Right lung (tissue), 5 donors: ENCODE measurements around the gene TAF9. TPM values are rescaled to one million over a fixed set of nuclear protein-coding genes. Genes with fewer than 3 reads are reported as not detected.
"Not testable (repeated sequence)": the region's sequence is repeated elsewhere in the genome, so short reads cannot be mapped to it uniquely, and the experiment has no call there.

ENCODE experiments used
- DNase-seq, 2 donors: peaks; one replicate each; pipeline ENCODE4 v3.0.0-alpha.2; 2013
- polyA plus RNA-seq, 5 donors: library from polyadenylated mRNA; unstranded; fragments of 120-200 nt; gene quantifications; one replicate each; pipeline versions ENCODE4 v1.2.1 to v1.2.3, GENCODE V29; 2013; ENCODE audit warnings: inconsistent platforms in 1 of 5, low replicate concordance in 1 of 5; ENCODE audit not compliant: insufficient read length in 5 of 5, insufficient read depth in 1 of 5

The TAF9 gene
- polyA plus RNA-seq, 5 donors = 50.6 to 66.3 (median 51.8) TPM

DNA sequence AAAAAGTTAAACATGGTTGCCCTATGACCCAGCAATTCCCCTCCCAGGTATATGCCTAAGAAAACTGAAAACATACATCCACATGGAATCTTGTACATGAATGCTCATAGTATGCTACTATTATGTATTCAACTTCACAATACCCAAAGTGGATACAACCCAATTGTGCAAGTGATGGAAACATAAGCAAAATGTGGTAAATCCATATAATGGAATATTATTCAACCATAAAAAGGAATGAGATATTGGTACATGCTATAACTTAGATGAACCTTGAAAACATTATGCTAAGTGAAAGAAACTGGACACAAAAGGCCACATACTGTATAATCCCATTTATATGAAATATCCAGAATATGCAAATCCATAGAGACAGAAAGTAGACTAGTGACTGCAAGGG, 18.7 kb downstream of the TAF9 start:
- DNase-seq = no peak

DNA sequence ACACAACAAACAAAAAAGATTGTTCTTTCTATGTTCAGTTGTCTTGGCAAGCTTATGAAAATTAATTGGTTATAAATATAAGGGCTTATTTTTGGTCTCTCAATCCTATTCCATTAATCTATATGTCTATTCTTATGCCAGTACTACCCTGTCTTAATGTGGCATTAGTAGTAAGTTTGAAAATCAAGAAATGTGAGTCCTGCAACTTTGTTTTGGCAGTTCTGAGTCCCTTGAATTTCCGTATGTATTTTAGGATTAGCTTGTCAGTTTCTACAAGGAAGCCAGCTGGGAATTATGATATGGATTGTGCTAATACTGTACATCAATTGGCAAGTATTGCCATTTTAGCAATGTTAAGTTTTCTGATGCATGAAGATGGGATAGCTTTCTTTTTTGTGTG, 26.2 kb downstream of the TAF9 start:
- DNase-seq = no peak

DNA sequence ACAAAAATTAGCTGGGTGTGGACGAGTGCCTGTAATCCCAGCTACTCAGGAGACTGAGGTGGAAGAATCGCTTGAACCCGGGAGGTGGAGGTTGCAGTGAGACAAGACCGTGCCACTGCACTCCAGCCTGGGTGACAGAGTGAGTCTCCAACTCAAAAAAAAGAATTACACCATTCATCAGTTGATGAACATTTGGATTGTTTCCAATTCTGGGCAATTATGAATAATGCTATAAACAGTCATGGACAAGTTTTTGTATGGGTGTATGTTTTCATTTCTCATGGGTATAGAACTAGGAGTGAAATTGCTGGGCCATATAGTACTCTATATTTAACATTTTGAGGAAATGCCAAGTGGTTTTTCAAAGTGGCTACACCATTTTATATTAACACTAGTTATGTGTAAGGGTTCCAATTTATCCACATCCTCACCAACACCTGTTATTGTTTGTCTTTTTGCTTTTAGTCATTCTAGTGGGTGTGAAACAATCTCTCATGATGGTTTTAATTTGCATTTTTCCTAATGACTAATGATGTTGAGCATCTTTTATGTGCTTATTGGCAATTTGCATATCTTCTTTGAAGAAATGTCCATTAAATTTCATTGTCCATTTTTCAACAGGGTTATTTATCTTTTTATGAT, 27.7 kb downstream of the TAF9 start:
- DNase-seq = no peak

DNA sequence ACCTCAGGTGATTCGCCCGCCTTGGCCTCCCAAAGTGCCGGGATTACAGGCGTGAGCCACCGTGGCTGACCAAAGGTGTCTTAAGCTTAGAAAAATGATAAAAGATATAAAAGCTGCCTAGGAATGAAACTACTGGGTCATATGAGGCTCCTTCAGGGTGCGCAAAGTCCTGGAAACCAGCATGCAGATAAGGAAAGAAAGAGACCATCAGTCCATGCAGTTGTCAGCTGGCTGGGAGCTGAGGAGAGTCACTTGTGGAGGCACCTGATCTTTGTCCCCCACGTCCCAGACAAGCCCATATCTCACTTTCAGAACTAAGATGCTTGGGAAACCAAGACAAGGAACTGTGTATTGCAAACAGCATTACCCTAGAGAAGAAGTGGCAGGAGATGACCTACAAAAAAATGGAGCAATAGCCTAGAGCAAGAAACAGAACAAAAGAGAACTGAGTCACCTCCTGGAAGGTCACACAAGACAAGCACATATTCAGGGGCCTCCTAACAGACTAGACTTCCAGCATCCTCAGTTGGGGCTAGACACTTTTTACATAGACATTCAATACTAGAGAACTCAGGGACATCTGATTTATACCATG, 33.9 kb downstream of the TAF9 start:
- DNase-seq = no peak

DNA sequence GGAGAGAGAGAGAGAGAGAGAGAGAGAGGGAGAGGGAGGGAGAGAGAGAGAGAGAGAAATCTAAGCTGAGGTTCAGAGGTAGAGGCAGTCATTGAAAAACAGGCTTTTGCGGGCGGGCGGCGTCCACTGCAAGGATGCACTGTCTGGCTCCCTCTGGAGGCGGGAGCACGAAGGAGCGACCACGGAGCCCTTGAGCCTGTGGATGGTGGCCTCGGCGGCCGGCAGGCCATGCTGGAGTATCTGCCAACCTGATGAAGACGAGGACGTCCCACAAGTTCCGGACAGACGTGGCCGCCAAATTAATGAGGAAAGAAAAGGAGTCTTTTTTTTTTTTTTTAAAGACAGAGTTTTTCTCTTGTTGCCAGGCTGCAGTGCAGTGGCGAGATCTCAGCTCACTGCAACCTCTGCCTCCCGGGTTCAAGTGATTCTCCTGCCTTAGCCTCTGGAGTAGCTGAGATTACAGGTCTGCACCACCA, 34.5 kb downstream of the TAF9 start:
- DNase-seq = peak; percentile 65 to 71

DNA sequence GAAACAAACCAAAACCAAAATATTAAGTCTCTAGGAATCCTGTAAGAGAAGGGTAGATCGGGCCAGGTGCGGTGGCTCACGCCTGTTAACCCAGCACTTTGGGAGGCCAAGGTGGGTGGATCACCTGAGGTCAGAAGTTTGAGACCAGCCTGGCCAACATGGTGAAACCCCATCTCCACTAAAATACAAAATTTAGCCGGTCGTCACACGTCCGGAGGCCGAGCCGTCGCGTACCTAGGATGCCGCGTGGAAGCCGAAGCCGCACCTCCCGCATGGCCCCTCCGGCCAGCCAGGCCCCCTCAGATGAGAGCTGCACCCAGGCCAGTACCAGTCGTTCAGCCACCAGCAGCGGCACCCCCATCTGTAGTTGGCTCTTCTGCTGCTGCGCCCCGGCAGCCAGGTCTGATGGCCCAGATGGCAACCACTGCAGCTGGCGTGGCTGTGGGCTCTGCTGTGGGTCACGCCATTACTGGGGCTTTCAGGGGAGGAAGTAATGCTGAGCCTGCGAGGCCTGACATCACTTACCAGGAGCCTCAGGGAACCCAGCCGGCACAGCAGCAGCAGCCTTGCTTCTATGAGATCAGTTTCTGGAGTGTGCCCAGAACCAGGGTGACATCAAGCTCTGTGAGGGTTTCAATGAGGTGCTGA, 35.5 kb downstream of the TAF9 start:
- not testable (repeated sequence) for DNase-seq

DNA sequence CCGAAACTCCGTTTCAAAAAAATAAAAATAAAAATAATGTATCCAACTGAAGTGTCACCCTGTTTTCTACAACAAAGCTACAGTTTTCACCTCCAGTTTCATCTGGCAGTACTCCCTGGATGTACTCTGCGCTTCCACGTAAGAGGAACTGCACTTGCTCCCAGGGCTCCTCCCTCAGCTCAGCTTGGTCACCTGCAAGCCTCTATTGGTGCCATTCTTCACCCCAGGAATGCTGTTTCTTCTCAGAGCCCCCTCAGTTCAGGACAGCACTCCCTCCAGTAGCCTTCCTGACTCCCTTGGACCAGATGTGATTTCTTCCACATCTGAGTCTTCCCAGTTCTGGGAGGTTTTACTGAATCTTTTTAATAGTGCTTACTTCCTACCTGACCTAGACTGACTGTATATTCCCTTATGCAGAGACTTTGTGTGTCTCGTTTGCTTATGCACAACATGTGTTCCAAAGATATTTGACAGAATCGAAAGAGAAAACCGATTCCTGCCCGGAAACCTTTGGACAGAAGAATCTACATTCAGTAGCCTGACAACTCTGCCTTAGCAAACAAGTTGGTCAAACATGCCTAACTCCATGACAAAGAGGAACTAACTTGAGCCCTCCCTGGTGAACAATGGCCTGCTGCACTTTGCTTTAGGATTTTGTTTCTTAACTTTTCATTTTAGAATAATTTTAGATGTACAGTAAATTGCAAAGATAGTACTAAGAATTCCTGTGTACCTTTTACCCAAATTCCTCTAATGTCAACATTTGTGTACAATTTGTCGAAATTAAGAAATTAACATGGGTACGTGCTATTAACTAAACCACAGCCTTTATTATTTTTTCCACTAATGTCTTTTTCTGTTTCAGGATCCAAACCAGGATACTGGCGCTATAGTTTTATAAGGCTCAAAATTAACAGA, 37.5 kb downstream of the TAF9 start:
- DNase-seq = peak; percentile 3 to 11

DNA sequence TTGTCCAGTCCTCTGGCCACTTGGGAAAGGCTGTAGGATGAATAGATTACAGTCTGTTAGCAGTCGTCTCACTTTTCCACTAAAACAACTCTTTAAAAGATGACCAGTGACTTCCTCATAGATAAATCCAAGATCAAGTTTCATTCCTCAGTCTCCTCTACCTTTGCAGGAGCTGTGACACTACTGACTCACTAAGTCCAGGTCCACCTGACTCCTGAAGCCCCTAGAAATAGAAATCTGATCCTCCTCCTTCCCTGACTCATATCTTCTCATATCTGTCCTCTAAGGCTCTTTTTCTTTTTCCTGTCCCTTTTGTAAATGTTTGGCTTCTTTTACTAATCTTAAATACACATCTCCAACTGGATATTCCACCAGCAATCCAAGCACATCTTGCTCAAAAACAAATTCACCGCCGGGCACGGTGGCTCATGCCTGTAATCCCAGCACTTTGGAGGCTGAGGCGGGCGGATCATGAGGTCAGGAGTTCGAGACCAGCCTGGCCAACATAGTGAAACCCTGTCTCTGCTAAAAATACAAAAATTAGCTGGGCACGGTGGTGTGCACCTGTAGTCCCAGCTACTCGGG, 39.3 kb downstream of the TAF9 start:
- DNase-seq = no peak

DNA sequence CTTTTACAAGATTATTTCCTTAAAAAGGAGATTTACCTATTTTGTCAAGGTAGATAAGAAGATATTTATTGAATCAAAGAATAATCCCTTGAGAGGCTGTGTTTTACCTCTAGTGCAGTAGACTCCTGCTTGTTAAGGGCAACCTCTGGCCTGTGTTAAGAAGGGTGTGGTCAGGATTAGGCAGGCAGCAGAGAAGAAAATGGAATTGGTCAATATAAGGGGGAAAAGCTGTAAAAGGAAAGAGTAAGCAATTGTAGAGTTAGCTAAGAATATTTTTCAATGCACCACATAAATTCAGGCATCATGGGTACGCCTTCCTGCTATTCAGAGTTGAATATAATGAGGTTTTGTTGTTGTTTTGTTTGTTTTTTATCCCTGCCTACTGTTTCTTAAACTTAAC, 43.0 kb downstream of the TAF9 start:
- no peak for DNase-seq

DNA sequence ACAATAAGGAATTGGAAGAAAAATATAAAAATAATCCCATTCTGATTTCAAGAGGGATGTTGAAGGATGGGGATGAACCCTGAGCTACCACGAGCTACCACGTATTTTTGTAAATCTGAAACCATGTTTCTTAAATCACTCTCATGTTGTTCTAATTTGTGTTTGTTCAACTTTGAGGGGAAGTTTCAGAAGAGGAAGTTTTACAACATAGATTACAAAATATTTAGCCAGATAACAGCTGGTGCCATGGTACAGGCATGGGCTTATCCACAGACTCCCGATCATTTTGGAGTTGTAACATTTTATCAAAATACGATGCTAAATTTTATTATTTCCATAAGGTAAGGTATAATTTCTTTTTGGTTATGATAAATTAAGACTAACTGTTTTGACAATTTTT, 51.9 kb downstream of the TAF9 start:
- DNase-seq = no peak

DNA sequence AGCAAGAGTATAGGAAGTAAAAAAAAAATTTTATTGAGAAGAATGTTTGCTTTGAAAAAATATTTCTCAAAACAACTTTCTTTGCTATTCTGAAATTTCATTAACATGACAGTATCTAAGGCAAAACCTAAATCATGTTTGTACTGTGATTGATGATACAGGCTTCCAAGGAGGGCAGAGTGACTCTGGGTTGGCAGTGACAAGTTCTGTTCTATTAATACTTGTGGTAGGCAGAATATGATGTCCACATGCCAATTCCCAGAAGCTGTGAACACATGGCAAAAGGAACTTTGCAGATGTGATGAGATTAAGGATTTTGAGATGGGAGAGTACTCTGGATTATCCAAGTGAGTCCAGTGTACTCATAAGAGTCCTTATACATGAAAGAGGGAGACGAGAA, 53.3 kb downstream of the TAF9 start:
- no peak for DNase-seq

Other genes with a start within 250 kb of the TAF9 start
- 100 to 1,000 TPM in 2 of 5 donors, 10 to 100 TPM in 3; 61.8 to 168 (median 86.5) TPM for gene CCNB1, start 202.4 kb downstream of the TAF9 start, polyA plus RNA-seq
- 10 to 100 TPM; 16.0 to 38.4 (median 26.1) TPM for gene CENPH, start 179.9 kb downstream of the TAF9 start, polyA plus RNA-seq
- gene CDK7, start 134.6 kb downstream of the TAF9 start, polyA plus RNA-seq = 10 to 100 TPM; 33.3 to 39.8 (median 35.5) TPM
- gene CCDC125, start 36.7 kb downstream of the TAF9 start, polyA plus RNA-seq = 10 to 100 TPM in 4 of 5 donors, 1 to 10 TPM in 1; 10.0 to 13.9 (median 12.3) TPM
- gene AK6, start within 50 bp of the TAF9 start, polyA plus RNA-seq = 10 to 100 TPM; 40.2 to 64.0 (median 59.4) TPM
- 10 to 100 TPM; 31.9 to 47.3 (median 40.4) TPM for gene RAD17, start 298 bp upstream of the TAF9 start, polyA plus RNA-seq
- 10 to 100 TPM; 18.3 to 24.2 (median 19.0) TPM for gene MARVELD2, start 45.6 kb upstream of the TAF9 start, polyA plus RNA-seq
- gene OCLN, start 123.3 kb upstream of the TAF9 start, polyA plus RNA-seq = 10 to 100 TPM; 28.6 to 49.4 (median 45.9) TPM
- gene GTF2H2C, start 190.7 kb upstream of the TAF9 start, polyA plus RNA-seq = 10 to 100 TPM; 43.1 to 66.1 (median 61.3) TPM